ENCODE measurements around the gene ETS1.

- TF ChIP-seq CTCF (IDR thresholded peaks at IDR 0.05; ENCODE audit: poor library complexity) (peak; percentile 13), EZH2 (IDR thresholded peaks at IDR 0.05; ENCODE audit: borderline replicate concordance) (no peak)
Observed at GRCh38 chr11:128520206-128520887, 67.0 kb downstream of the ETS1 start.
